ENCODE results near the gene DLG2.

DNA sequence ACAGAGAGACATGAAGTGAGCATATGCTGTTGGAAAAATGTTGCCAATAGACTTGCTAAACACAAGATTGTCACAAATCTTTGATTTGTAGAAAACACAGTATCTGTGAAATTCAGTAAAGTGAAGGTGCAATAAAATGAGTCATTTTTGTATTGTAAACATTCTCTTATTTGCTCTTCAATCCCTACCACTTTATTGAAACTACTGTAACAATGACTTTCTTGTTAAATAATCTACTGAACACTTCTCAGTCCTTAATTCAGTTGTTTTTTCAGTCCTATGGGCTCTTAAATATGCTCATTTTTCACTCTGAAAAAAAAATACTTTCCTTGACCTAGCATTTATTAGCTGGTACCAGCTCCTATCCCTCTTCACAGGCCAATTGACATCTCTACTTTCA lies 531.9 kb downstream of the DLG2 start:
- TF ChIP-seq, protein P1, sequence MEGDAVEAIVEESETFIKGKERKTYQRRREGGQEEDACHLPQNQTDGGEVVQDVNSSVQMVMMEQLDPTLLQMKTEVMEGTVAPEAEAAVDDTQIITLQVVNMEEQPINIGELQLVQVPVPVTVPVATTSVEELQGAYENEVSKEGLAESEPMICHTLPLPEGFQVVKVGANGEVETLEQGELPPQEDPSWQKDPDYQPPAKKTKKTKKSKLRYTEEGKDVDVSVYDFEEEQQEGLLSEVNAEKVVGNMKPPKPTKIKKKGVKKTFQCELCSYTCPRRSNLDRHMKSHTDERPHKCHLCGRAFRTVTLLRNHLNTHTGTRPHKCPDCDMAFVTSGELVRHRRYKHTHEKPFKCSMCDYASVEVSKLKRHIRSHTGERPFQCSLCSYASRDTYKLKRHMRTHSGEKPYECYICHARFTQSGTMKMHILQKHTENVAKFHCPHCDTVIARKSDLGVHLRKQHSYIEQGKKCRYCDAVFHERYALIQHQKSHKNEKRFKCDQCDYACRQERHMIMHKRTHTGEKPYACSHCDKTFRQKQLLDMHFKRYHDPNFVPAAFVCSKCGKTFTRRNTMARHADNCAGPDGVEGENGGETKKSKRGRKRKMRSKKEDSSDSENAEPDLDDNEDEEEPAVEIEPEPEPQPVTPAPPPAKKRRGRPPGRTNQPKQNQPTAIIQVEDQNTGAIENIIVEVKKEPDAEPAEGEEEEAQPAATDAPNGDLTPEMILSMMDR (IDR thresholded peaks at IDR 0.05; ENCODE audit: low read length) = no peak
- no peak for TF ChIP-seq EZH2 (optimal IDR thresholded peaks at IDR 0.05; ENCODE audit: low read depth, low read length)
- TF ChIP-seq EZH2phosphoT487 (IDR thresholded peaks at IDR 0.05; ENCODE audit: low read length) = no peak

Measured in MM.1S (cell line).